Esophagus squamous epithelium (tissue), 4 donors: Measurements from ENCODE around the gene LILRB5.

Experiments used
- POLR2A ChIP-seq, 4 donors: fragments of 450-650 bp; IDR thresholded peaks; one replicate each; pipeline ENCODE4 v1.6.1; 2017; ENCODE audit warnings: antibody characterized with exemption in 4 of 4, mild to moderate bottlenecking in 4 of 4, moderate library complexity in 3 of 4
- TF ChIP-seq, protein P1 (sequence below), 6 experiments: fragments of 450-650 bp in 4 of 6; fragments of 200-600 bp in 2 of 6; sonication (generic) in 2 of 6; IDR thresholded peaks; one replicate each; pipeline ENCODE4 v1.5.1; 2016 to 2019; ENCODE audit warnings: antibody characterized with exemption in 6 of 6, mild to moderate bottlenecking in 4 of 6, moderate library complexity in 4 of 6

DNA sequence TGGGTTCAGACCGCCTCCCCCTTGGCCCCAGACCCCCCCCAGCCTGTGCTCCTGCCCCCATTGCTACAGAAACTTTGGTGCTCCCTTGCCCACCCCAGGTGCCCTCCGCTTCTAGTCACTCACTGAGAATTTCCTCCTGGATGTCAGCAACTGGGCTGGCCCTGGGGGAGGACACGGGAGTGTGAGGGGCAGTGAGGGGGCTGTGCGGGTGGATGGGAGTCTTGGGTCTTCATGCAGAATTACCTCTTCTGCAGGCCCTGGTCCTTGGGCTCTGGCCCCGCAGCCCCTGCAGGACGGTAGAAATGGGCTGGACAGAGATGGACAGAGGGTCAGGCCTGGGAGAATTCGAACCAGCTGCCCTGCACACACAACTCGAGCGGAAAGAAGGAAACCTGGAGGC, 4.8 kb downstream of the LILRB5 start:
- TF ChIP-seq, protein P1, sequence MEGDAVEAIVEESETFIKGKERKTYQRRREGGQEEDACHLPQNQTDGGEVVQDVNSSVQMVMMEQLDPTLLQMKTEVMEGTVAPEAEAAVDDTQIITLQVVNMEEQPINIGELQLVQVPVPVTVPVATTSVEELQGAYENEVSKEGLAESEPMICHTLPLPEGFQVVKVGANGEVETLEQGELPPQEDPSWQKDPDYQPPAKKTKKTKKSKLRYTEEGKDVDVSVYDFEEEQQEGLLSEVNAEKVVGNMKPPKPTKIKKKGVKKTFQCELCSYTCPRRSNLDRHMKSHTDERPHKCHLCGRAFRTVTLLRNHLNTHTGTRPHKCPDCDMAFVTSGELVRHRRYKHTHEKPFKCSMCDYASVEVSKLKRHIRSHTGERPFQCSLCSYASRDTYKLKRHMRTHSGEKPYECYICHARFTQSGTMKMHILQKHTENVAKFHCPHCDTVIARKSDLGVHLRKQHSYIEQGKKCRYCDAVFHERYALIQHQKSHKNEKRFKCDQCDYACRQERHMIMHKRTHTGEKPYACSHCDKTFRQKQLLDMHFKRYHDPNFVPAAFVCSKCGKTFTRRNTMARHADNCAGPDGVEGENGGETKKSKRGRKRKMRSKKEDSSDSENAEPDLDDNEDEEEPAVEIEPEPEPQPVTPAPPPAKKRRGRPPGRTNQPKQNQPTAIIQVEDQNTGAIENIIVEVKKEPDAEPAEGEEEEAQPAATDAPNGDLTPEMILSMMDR (IDR thresholded peaks at IDR 0.05): no peak
- no peak for TF ChIP-seq POLR2A (IDR thresholded peaks at IDR 0.05)
